ENCODE measurements around the gene USH2A.

DNA sequence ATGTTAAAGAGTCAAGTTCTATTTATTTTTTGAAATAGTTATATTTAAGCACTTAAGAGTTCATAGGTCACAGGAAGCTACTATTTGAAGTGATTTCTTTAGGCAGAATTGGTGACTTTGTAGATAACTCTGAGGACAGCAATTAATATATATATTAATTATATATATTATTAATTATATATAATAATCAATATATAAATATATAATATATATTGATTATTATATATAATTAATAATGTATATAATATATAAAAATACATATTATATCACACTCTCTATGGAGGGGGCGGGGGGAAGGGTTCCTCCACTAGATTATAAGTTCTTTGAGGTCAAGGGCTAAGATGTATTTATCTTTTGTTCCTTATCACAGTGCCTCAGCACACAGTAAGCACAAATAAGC lies 547.5 kb downstream of the USH2A start:
- TF ChIP-seq CTCF (IDR thresholded peaks at IDR 0.05) (no peak), POLR2A (IDR thresholded peaks at IDR 0.05) (no peak)

Measured in breast epithelium (tissue), 3 donors.